Neural progenitor cell (in vitro differentiated cells): ENCODE data around the gene MORN5.

Experiments
- CTCF ChIP-seq: fragments of 200-600 bp; sonication (generic); IDR thresholded peaks from 2 replicates; pipeline ENCODE4 v1.5.1; 2017; ENCODE audit warnings: antibody characterized with exemption, mild to moderate bottlenecking
- EZH2 ChIP-seq: fragments of 200-600 bp; sonication (generic); IDR thresholded peaks from 2 replicates; pipeline ENCODE4 v1.6.1; 2017; ENCODE audit warnings: antibody characterized with exemption, mild to moderate bottlenecking, moderate library complexity

DNA sequence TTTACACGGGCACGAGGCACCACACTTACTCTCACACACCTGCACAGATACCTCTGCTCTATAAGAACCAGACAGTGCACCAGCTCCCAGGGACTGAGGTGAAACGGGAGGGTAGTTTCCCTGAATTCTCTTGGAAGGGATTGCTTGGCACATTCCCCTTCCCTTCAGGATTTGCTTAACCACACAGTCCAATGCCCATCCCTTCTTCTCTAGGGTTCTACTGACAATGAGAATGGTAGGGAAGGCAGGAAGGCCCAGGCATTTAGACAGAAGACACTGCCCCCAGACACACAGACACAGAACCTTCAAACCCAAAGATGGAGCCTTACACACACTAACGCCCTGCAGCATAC lies 69.8 kb downstream of the MORN5 start:
- TF ChIP-seq CTCF (no peak), EZH2 (peak; percentile 33)
